Sigmoid colon (tissue), 7 donors: ENCODE results near the gene CEP164. TPM values are rescaled to one million over a fixed set of nuclear protein-coding genes. Genes with fewer than 3 reads are reported as not detected.
"Not testable (repeated sequence)": the region's sequence is repeated elsewhere in the genome, so short reads cannot be mapped to it uniquely, and the experiment has no call there.

ENCODE experiments used
- DNase-seq: peaks from one replicate; pipeline ENCODE4 v3.0.0-alpha.2; 2019
- H3K27ac ChIP-seq, 4 donors: fragments of 200-600 bp; sonication (generic); one replicate each; pipeline ENCODE4 v1.5.1; 2016 to 2019; ENCODE audit warnings: mild to moderate bottlenecking in 1 of 4
- H3K27me3 ChIP-seq, 3 donors: fragments of 200-600 bp; sonication (generic); one replicate each; pipeline ENCODE4 v1.5.1; 2019; ENCODE audit warnings: mild to moderate bottlenecking in 1 of 3
- H3K36me3 ChIP-seq, 4 donors: fragments of 200-600 bp; sonication (generic); one replicate each; pipeline ENCODE4 v1.5.1; 2016 to 2019
- H3K4me1 ChIP-seq, 4 donors: fragments of 200-600 bp; sonication (generic); one replicate each; pipeline ENCODE4 v1.5.1; 2017 to 2019
- H3K4me3 ChIP-seq, 4 donors: fragments of 200-600 bp; sonication (generic); one replicate each; pipeline ENCODE4 v1.5.1; 2017 to 2019; ENCODE audit warnings: mild to moderate bottlenecking in 2 of 4, moderate library complexity in 1 of 4
- H3K9me3 ChIP-seq, 4 donors: fragments of 200-600 bp in 3 of 4; sonication (generic) in 3 of 4; one replicate each; pipeline versions ENCODE4 v1.5.1 to v1.6.1; 2013 to 2019
- EP300 ChIP-seq, 4 donors: sonication (generic); formaldehyde crosslinking; IDR thresholded peaks; one replicate each; pipeline ENCODE4 v1.6.1; 2017; ENCODE audit warnings: antibody characterized with exemption in 4 of 4
- POLR2A ChIP-seq, 2 donors: fragments of 450-650 bp; IDR thresholded peaks; one replicate each; pipeline ENCODE4 v1.6.1; 2016; ENCODE audit warnings: antibody characterized with exemption in 2 of 2, mild to moderate bottlenecking in 2 of 2, moderate library complexity in 2 of 2
- POLR2AphosphoS5 ChIP-seq, 4 donors: sonication (generic); formaldehyde crosslinking; IDR thresholded peaks; one replicate each; pipeline ENCODE4 v1.6.1; 2017; ENCODE audit warnings: antibody characterized with exemption in 4 of 4
- WGBS, 2 donors: extraction: QIAGEN DNeasy Blood & Tissue Kit; methylation state at CpG; one replicate each; pipeline ENCODE4 v1.1.7; 2013; 5-methylcytosine and 5-hydroxymethylcytosine counted together
- intact Hi-C: fragments of 100-400 bp; cut with DNase I; formaldehyde crosslinking; loops from one replicate; pipeline ENCODE4 v1.15.1; 2023
- polyA plus RNA-seq, 3 donors: library from polyadenylated mRNA; stranded (reverse); fragments of 200-250 nt; gene quantifications; one replicate each; pipeline ENCODE4 v1.2.3, GENCODE V29; 2013
- total RNA-seq, 4 donors: library from RNA; depleted of rRNA; stranded (reverse); fragments of >200 nt; gene quantifications; one replicate each; pipeline ENCODE4 v1.1.0, GENCODE V29; 2016
- TF ChIP-seq, protein P1 (sequence below), 4 experiments: fragments of 450-650 bp in 3 of 4; fragments of 200-600 bp in 1 of 4; IDR thresholded peaks; one replicate each; pipeline ENCODE4 v1.5.1; 2016 to 2019; ENCODE audit warnings: antibody characterized with exemption in 4 of 4, mild to moderate bottlenecking in 3 of 4, moderate library complexity in 2 of 4
- donor health status: healthy with polysubstance abuse.
- donor health status: Bipolar disorder and iron deficiency.
- donor health status: healthy.

CEP164 gene
- total and polyA plus RNA-seq, 7 donors, result 1.8 to 40.4 (median 16.3) TPM

DNA sequence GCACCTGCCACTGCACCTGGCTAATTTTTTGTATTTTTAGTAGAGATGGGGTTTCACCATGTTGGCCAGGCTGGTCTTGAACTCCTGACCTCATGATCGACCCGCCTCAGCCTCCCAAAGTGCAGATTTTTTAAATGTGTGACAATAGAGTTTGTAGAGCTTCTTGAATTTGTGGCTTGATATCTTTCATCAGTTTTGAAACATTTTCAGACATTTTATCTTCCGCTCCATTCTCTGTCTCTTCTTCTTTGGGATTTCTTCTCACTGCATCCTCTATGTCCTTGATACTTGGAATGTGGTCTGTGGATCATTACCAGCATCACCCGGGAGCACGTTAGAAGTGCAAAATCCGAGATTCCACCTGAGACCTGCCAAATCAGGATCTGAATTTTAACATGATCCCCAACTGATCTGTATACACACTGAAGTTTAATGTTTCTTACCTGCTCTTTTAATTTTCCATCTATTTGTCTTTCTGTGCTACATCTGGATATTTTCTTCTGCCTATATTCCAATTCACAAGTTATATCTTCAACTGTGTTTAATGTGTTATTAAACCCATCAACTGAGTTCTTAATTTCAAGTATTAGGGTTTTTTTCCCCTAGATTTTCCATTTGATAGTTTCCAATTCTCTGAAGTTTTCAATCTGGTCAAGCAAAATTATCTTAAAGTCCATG, 126.4 kb downstream of the CEP164 start:
- H3K9me3 ChIP-seq, result peaks cover 0 to 5% (median 0%) of the 10 kb centered on the region in 4 donors
- H3K36me3 ChIP-seq, result no peaks in the 10 kb centered on the region
- no peaks in the 10 kb centered on the region for H3K27me3 ChIP-seq
- 94 to 97% methylated on average over 6 of the region's 6 CpGs for WGBS, 2 donors
- H3K4me1 ChIP-seq, result no peaks in the 10 kb centered on the region
- intact Hi-C loops, result no loop called here
- TF ChIP-seq EP300 (IDR thresholded peaks at IDR 0.05) (no peak), POLR2AphosphoS5 (IDR thresholded peaks at IDR 0.05) (no peak), POLR2A (IDR thresholded peaks at IDR 0.05) (no peak)
- TF ChIP-seq, protein P1, sequence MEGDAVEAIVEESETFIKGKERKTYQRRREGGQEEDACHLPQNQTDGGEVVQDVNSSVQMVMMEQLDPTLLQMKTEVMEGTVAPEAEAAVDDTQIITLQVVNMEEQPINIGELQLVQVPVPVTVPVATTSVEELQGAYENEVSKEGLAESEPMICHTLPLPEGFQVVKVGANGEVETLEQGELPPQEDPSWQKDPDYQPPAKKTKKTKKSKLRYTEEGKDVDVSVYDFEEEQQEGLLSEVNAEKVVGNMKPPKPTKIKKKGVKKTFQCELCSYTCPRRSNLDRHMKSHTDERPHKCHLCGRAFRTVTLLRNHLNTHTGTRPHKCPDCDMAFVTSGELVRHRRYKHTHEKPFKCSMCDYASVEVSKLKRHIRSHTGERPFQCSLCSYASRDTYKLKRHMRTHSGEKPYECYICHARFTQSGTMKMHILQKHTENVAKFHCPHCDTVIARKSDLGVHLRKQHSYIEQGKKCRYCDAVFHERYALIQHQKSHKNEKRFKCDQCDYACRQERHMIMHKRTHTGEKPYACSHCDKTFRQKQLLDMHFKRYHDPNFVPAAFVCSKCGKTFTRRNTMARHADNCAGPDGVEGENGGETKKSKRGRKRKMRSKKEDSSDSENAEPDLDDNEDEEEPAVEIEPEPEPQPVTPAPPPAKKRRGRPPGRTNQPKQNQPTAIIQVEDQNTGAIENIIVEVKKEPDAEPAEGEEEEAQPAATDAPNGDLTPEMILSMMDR (IDR thresholded peaks at IDR 0.05), result no peak
- no peak for DNase-seq
- H3K4me3 ChIP-seq, result no peak overlapping the region
- H3K27ac ChIP-seq, result no peak overlapping the region

DNA sequence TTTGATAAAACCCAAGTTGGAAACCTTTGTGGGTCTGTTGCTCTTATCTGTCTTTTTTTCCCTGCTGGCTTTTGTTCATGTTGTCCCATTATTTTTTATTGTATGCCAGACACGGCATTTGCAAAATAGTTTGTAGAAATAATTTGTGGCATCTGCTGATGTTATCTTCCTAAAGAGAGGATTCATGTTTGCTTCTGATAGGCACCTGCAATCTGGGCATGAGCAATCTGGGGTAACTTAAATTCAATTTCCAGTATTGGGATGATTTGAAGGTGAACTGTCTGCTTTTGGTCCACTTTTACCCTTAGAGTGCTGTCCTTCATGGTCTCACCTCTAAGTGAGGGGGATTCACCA, 126.9 kb downstream of the CEP164 start:
- Histone ChIP-seq H3K27me3 (no peaks in the 10 kb centered on the region), H3K4me1 (no peaks in the 10 kb centered on the region), H3K9me3 (peaks cover 0 to 5% (median 0%) of the 10 kb centered on the region in 4 donors), H3K36me3 (no peaks in the 10 kb centered on the region), H3K27ac (no peak overlapping the region), H3K4me3 (no peak overlapping the region)
- TF ChIP-seq POLR2AphosphoS5 (IDR thresholded peaks at IDR 0.05), result no peak
- TF ChIP-seq POLR2A (IDR thresholded peaks at IDR 0.05), result no peak
- TF ChIP-seq, protein P1 (IDR thresholded peaks at IDR 0.05), result no peak
- TF ChIP-seq EP300 (IDR thresholded peaks at IDR 0.05), result no peak
- DNase-seq, result no peak
- 88 to 94% methylated on average over 1 of the region's 1 CpG for WGBS, 2 donors
- intact Hi-C loops, result no loop called here

DNA sequence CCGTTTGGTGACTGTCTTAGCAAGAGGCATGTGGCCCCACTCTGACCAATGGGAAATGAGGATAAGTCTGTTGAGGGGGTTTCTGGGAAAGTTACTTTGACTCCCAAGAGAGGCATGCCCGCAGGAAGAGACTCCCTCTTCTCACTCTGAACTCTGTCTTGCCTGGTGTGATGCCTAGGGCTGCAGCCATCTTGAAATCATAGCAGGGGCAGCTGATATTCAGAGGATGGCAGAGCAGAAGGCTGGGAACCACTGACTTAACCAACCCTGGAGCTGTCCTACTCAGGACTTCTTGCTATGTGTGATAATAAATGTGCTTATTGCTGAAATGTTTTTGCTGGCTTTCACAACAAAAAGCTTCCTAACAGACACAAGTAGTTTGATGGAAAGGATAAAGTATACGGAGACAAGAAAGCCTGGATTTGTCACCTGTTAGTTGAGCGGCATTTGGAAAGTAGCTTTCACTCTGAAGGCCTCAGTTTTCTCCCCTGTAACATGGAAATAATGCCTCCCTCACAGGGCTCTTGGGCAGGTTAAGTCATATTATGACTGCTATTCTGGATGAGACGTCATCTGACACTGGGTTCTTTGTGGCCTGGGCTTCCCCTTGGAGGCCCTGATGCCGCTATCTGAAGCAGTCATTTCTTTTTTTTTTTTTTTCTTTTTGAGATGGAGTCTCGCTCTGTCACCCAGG, 128.5 kb downstream of the CEP164 start:
- H3K27me3 ChIP-seq, result no peaks in the 10 kb centered on the region
- H3K9me3 ChIP-seq, result peaks cover 0 to 5% (median 0%) of the 10 kb centered on the region in 4 donors
- no peak for DNase-seq
- intact Hi-C loops, result no loop called here
- H3K4me3 ChIP-seq, result no peak overlapping the region
- no peak overlapping the region for H3K27ac ChIP-seq
- H3K4me1 ChIP-seq, result no peaks in the 10 kb centered on the region
- TF ChIP-seq, protein P1 (IDR thresholded peaks at IDR 0.05), result no peak
- TF ChIP-seq EP300 (IDR thresholded peaks at IDR 0.05) (no peak), POLR2A (IDR thresholded peaks at IDR 0.05) (no peak), POLR2AphosphoS5 (IDR thresholded peaks at IDR 0.05) (no peak)
- WGBS, 2 donors, result 85 to 91% methylated on average over 7 of the region's 7 CpGs
- no peaks in the 10 kb centered on the region for H3K36me3 ChIP-seq

DNA sequence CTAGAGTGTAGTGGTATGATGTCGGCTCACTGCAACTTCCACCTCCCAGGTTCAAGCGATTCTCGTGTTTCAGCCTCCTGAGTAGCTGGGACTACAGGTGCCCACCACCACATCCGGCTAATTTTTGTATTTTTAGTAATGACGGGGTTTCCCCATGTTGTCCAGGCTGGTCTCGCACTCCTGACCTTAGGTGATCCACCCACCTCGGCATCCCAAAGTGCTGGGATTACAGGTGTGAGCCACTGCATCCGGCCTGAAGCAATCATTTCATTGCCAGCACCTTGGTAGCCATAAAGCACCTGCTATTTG, 129.0 kb downstream of the CEP164 start:
- intact Hi-C loops, H3K27me3 ChIP-seq, DNase-seq, H3K4me3 ChIP-seq, H3K9me3 ChIP-seq, H3K27ac ChIP-seq, H3K4me1 ChIP-seq, H3K36me3 ChIP-seq: not testable (repeated sequence)
- 90 to 94% methylated on average over 8 of the region's 8 CpGs for WGBS, 2 donors

DNA sequence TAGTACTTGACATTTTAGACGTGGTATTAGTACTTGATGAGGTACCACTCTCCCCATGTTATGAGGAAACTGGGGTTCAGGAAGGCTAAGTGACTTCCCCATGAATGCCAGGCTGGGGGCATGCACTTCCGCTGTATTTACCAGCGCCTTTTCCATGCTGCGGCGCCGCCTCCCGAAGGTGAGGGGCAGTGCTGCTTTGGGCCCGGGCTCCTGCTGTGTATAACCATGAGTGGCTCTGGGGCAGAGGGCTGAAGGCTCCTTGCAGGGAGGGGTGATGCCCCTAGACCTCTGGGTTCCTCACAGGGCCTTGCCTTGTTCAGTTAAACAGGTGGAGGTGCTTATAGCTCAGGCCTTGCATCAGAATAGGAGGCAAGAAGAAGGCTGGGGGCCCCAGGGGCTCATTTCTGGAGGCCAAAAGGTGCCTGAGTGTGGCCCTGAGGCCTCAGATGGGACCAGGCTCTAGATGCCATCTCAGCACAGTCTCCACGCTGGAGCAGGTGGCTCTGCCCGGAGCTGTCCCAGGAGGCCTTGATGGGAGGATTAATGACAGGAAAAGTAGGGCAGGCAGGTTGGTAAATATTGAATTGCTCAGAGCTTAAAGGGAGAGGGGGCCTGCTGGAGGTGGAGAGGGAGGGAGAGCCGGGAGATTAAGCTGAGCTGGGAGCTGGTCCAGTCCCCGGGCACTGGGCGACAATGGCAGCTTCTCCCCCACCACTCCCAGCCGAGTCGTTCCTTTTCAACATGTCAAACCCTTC, 129.6 kb downstream of the CEP164 start:
- 80 to 89% methylated on average over 15 of the region's 15 CpGs for WGBS, 2 donors
- no peak overlapping the region for H3K4me3 ChIP-seq
- no peak overlapping the region for H3K27ac ChIP-seq
- H3K27me3 ChIP-seq, result no peaks in the 10 kb centered on the region
- H3K9me3 ChIP-seq, result peaks cover 0 to 5% (median 0%) of the 10 kb centered on the region in 4 donors
- H3K36me3 ChIP-seq, result no peaks in the 10 kb centered on the region
- intact Hi-C loops, result no loop called here
- TF ChIP-seq EP300 (IDR thresholded peaks at IDR 0.05) (no peak), POLR2A (IDR thresholded peaks at IDR 0.05) (no peak), POLR2AphosphoS5 (IDR thresholded peaks at IDR 0.05) (no peak)
- TF ChIP-seq, protein P1 (IDR thresholded peaks at IDR 0.05), result no peak
- DNase-seq, result no peak
- no peaks in the 10 kb centered on the region for H3K4me1 ChIP-seq
